Activated CD4-positive, alpha-beta T cell treated with anti-CD3 and anti-CD28 coated beads, Interleukin-2, amount 50 U/mL, for 48 hours (primary cell): Measurements from ENCODE around the gene CD79B.
A peak's percentile ranks its signal among the peaks of the same experiment; 100 is the strongest.
"Not testable (repeated sequence)": the region's sequence is repeated elsewhere in the genome, so short reads cannot be mapped to it uniquely, and the experiment has no call there.

Source experiments
- DNase-seq, 2 experiments: peaks; one replicate each; pipeline ENCODE4 v3.0.0-alpha.2; 2020

CD79B gene

GRCh38 chr17:63909586-63909985, 22.5 kb downstream of the CD79B start:
- not testable (repeated sequence) for DNase-seq

GRCh38 chr17:63907161-63907778, 24.9 kb downstream of the CD79B start:
- DNase-seq, result peak in 1 of 2 experiments; percentile 19

- DNase-seq, result not testable (repeated sequence)
Measured at GRCh38 chr17:63904796-63905195, 27.3 kb downstream of the CD79B start.

GRCh38 chr17:63903787-63904201, 28.3 kb downstream of the CD79B start:
- DNase-seq, result not testable (repeated sequence)

- DNase-seq, result not testable (repeated sequence)
Measured at GRCh38 chr17:63901971-63902370, 30.2 kb downstream of the CD79B start.

- DNase-seq, result peak; percentile 33 to 49
Measured at GRCh38 chr17:63898899-63899798, 33.0 kb downstream of the CD79B start.

GRCh38 chr17:63896524-63897354, 35.4 kb downstream of the CD79B start, which contains the start of gene CSH1:
Gene CSH1 (minus strand): TSS chr17:63896574. CDS start chr17:63896511, 63 bp downstream.
- not testable (repeated sequence) for DNase-seq

GRCh38 chr17:63894821-63895220, 37.3 kb downstream of the CD79B start:
- DNase-seq, result not testable (repeated sequence)

GRCh38 chr17:63894021-63894420, 38.1 kb downstream of the CD79B start:
- DNase-seq, result not testable (repeated sequence)

- DNase-seq, result not testable (repeated sequence)
Measured at GRCh38 chr17:63892316-63893037, 39.7 kb downstream of the CD79B start.

- DNase-seq, result not testable (repeated sequence)
Measured at GRCh38 chr17:63889026-63889848, 42.9 kb downstream of the CD79B start.

GRCh38 chr17:63885119-63885518, 47.0 kb downstream of the CD79B start:
- DNase-seq, result not testable (repeated sequence)

GRCh38 chr17:63882626-63883126, 49.5 kb downstream of the CD79B start:
- not testable (repeated sequence) for DNase-seq

GRCh38 chr17:63881935-63882601, 50.1 kb downstream of the CD79B start, which contains the start of gene GH2:
Gene GH2 (minus strand): TSS chr17:63881944. CDS start chr17:63881801, 143 bp downstream.
- peak; percentile 67 to 74 for DNase-seq

GRCh38 chr17:63881337-63881736, 50.8 kb downstream of the CD79B start:
- not testable (repeated sequence) for DNase-seq

GRCh38 chr17:63880706-63881105, 51.4 kb downstream of the CD79B start:
- no peak for DNase-seq
